ENCODE results near the gene ATP2C1. TPM values are rescaled to one million over a fixed set of nuclear protein-coding genes. Genes with fewer than 3 reads are reported as not detected.
"Not testable (repeated sequence)": the region's sequence is repeated elsewhere in the genome, so short reads cannot be mapped to it uniquely, and the experiment has no call there.

Gene ATP2C1
- total and polyA plus RNA-seq, 4 donors, result 21.8 to 67.5 (median 43.3) TPM

GRCh38 chr3:130961458-130961857 is 67.6 kb downstream of the ATP2C1 start:
- Histone ChIP-seq H3K36me3 (ENCODE audit: control insufficient read depth in 1 of 2, insufficient read depth in 2 of 2, low read length in 1 of 2) (peaks cover 4 to 5% of the 10 kb centered on the region in 2 donors), H3K4me1 (ENCODE audit: control insufficient read depth in 1 of 2, insufficient read depth in 2 of 2, low read length in 2 of 2) (no peaks in the 10 kb centered on the region), H3K27ac (ENCODE audit: low read depth in 1 of 2, low read length in 2 of 2) (no peak overlapping the region), H3K4me3 (ENCODE audit: low read length in 2 of 2) (no peak overlapping the region), H3K27me3 (ENCODE audit: control insufficient read depth in 1 of 2, insufficient read depth in 2 of 2, low read length in 1 of 2) (no peaks in the 10 kb centered on the region), H3K9me3 (ENCODE audit: control insufficient read depth, low read length) (no peaks in the 10 kb centered on the region)
- no peak for ATAC-seq (ENCODE audit: low FRiP score)
- intact Hi-C loops (cut with DNase I), result no loop called here
- no peak for DNase-seq

GRCh38 chr3:130963444-130963843 is 69.6 kb downstream of the ATP2C1 start:
- H3K36me3 ChIP-seq (ENCODE audit: control insufficient read depth in 1 of 2, insufficient read depth in 2 of 2, low read length in 1 of 2), result peaks cover 4 to 5% of the 10 kb centered on the region in 2 donors
- no peaks in the 10 kb centered on the region for H3K9me3 ChIP-seq (ENCODE audit: control insufficient read depth, low read length)
- intact Hi-C loops (cut with DNase I), result no loop called here
- H3K4me3 ChIP-seq (ENCODE audit: low read length in 2 of 2), result no peak overlapping the region
- H3K4me1 ChIP-seq (ENCODE audit: control insufficient read depth in 1 of 2, insufficient read depth in 2 of 2, low read length in 2 of 2), result no peaks in the 10 kb centered on the region
- WGBS, 2 donors, result 79 to 82% methylated on average over 2 of the region's 2 CpGs
- ATAC-seq (ENCODE audit: low FRiP score), result no peak
- no peaks in the 10 kb centered on the region for H3K27me3 ChIP-seq (ENCODE audit: control insufficient read depth in 1 of 2, insufficient read depth in 2 of 2, low read length in 1 of 2)
- DNase-seq, result no peak
- H3K27ac ChIP-seq (ENCODE audit: low read depth in 1 of 2, low read length in 2 of 2), result no peak overlapping the region

DNA sequence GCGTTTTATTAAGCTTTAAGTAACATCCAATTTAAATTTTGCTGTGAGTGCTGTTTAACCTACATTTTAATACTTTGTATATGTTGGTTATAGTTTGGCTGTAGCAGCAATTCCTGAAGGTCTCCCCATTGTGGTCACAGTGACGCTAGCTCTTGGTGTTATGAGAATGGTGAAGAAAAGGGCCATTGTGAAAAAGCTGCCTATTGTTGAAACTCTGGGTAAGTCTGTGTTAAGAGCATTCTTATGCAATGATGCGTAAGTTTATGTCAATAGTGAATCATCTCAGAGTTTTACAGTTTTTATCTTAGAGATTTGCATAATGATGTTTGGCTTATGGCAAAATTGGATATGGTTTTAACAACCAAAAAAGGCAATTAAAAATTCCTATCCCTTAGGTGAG is 70.0 kb downstream of the ATP2C1 start:
- DNase-seq (no peak), ATAC-seq (ENCODE audit: low FRiP score) (no peak)
- WGBS, 2 donors, result 88 to 92% methylated on average over 3 of the region's 3 CpGs
- Histone ChIP-seq H3K27me3 (ENCODE audit: control insufficient read depth in 1 of 2, insufficient read depth in 2 of 2, low read length in 1 of 2) (no peaks in the 10 kb centered on the region), H3K9me3 (ENCODE audit: control insufficient read depth, low read length) (no peaks in the 10 kb centered on the region), H3K4me1 (ENCODE audit: control insufficient read depth in 1 of 2, insufficient read depth in 2 of 2, low read length in 2 of 2) (no peaks in the 10 kb centered on the region), H3K4me3 (ENCODE audit: low read length in 2 of 2) (no peak overlapping the region), H3K36me3 (ENCODE audit: control insufficient read depth in 1 of 2, insufficient read depth in 2 of 2, low read length in 1 of 2) (peaks cover 4 to 5% of the 10 kb centered on the region in 2 donors), H3K27ac (ENCODE audit: low read depth in 1 of 2, low read length in 2 of 2) (no peak overlapping the region)
- intact Hi-C loops (cut with DNase I), result no loop called here

- ATAC-seq (ENCODE audit: low FRiP score) (no peak), DNase-seq (no peak)
- Histone ChIP-seq H3K36me3 (ENCODE audit: control insufficient read depth in 1 of 2, insufficient read depth in 2 of 2, low read length in 1 of 2) (peaks cover 4 to 9% of the 10 kb centered on the region in 2 donors), H3K4me1 (ENCODE audit: control insufficient read depth in 1 of 2, insufficient read depth in 2 of 2, low read length in 2 of 2) (no peaks in the 10 kb centered on the region), H3K9me3 (ENCODE audit: control insufficient read depth, low read length) (no peaks in the 10 kb centered on the region), H3K27me3 (ENCODE audit: control insufficient read depth in 1 of 2, insufficient read depth in 2 of 2, low read length in 1 of 2) (peaks cover 0 to 2% of the 10 kb centered on the region in 2 donors), H3K27ac (ENCODE audit: low read depth in 1 of 2, low read length in 2 of 2) (no peak overlapping the region), H3K4me3 (ENCODE audit: low read length in 2 of 2) (no peak overlapping the region)
- intact Hi-C loops (cut with DNase I), result no loop called here
- WGBS, 2 donors, result 98 to 99% methylated on average over 2 of the region's 2 CpGs
These were observed 73.4 kb downstream of the ATP2C1 start for GRCh38 chr3:130967281-130967680.

GRCh38 chr3:130968221-130968620 is 74.3 kb downstream of the ATP2C1 start:
- no peak overlapping the region for H3K4me3 ChIP-seq (ENCODE audit: low read length in 2 of 2)
- ATAC-seq (ENCODE audit: low FRiP score), result no peak
- peaks cover 4 to 9% of the 10 kb centered on the region in 2 donors for H3K36me3 ChIP-seq (ENCODE audit: control insufficient read depth in 1 of 2, insufficient read depth in 2 of 2, low read length in 1 of 2)
- H3K27ac ChIP-seq (ENCODE audit: low read depth in 1 of 2, low read length in 2 of 2), result no peak overlapping the region
- H3K27me3 ChIP-seq (ENCODE audit: control insufficient read depth in 1 of 2, insufficient read depth in 2 of 2, low read length in 1 of 2), result peaks cover 0 to 2% of the 10 kb centered on the region in 2 donors
- WGBS, 2 donors, result 66 to 68% methylated on average over 3 of the region's 3 CpGs
- intact Hi-C loops (cut with DNase I), result no loop called here
- no peaks in the 10 kb centered on the region for H3K9me3 ChIP-seq (ENCODE audit: control insufficient read depth, low read length)
- DNase-seq, result no peak
- no peaks in the 10 kb centered on the region for H3K4me1 ChIP-seq (ENCODE audit: control insufficient read depth in 1 of 2, insufficient read depth in 2 of 2, low read length in 2 of 2)

DNA sequence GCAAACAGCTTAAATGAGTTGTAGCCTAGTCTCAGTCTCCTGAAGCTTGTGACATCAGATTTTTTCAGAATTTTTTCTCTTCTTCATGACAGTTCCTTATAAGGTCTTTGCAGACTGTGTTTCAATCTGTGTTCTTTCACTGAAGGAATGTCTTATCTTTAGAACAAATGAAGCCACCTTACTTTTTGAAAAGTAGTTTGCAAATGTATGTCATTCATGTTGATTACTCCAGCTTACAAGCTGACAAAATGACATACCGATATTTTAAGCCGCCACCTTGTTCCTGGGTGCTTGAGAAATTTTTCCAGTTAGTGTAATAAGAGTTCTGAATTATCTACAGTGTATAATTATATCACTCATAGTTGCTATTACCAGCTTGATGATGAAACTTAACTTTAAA is 75.7 kb downstream of the ATP2C1 start:
- DNase-seq, result no peak
- peaks cover 0 to 2% of the 10 kb centered on the region in 2 donors for H3K27me3 ChIP-seq (ENCODE audit: control insufficient read depth in 1 of 2, insufficient read depth in 2 of 2, low read length in 1 of 2)
- peaks cover 4 to 9% of the 10 kb centered on the region in 2 donors for H3K36me3 ChIP-seq (ENCODE audit: control insufficient read depth in 1 of 2, insufficient read depth in 2 of 2, low read length in 1 of 2)
- intact Hi-C loops (cut with DNase I), result no loop called here
- no peak overlapping the region for H3K27ac ChIP-seq (ENCODE audit: low read depth in 1 of 2, low read length in 2 of 2)
- ATAC-seq (ENCODE audit: low FRiP score), result no peak
- WGBS, 2 donors, result 94 to 98% methylated on average over 2 of the region's 2 CpGs
- no peaks in the 10 kb centered on the region for H3K9me3 ChIP-seq (ENCODE audit: control insufficient read depth, low read length)
- no peaks in the 10 kb centered on the region for H3K4me1 ChIP-seq (ENCODE audit: control insufficient read depth in 1 of 2, insufficient read depth in 2 of 2, low read length in 2 of 2)
- H3K4me3 ChIP-seq (ENCODE audit: low read length in 2 of 2), result no peak overlapping the region

GRCh38 chr3:130971208-130971607 is 77.3 kb downstream of the ATP2C1 start:
- peaks cover 0 to 9% of the 10 kb centered on the region in 2 donors for H3K36me3 ChIP-seq (ENCODE audit: control insufficient read depth in 1 of 2, insufficient read depth in 2 of 2, low read length in 1 of 2)
- peaks cover 0 to 2% of the 10 kb centered on the region in 2 donors for H3K27me3 ChIP-seq (ENCODE audit: control insufficient read depth in 1 of 2, insufficient read depth in 2 of 2, low read length in 1 of 2)
- DNase-seq, result no peak
- intact Hi-C loops (cut with DNase I), result no loop called here
- no peak for ATAC-seq (ENCODE audit: low FRiP score)
- H3K9me3 ChIP-seq (ENCODE audit: control insufficient read depth, low read length), result no peaks in the 10 kb centered on the region
- H3K4me1 ChIP-seq (ENCODE audit: control insufficient read depth in 1 of 2, insufficient read depth in 2 of 2, low read length in 2 of 2), result no peaks in the 10 kb centered on the region
- no peak overlapping the region for H3K4me3 ChIP-seq (ENCODE audit: low read length in 2 of 2)
- no peak overlapping the region for H3K27ac ChIP-seq (ENCODE audit: low read depth in 1 of 2, low read length in 2 of 2)

- H3K4me3 ChIP-seq (ENCODE audit: low read length in 2 of 2); intact Hi-C loops (cut with DNase I); H3K36me3 ChIP-seq (ENCODE audit: control insufficient read depth in 1 of 2, insufficient read depth in 2 of 2, low read length in 1 of 2); DNase-seq; H3K4me1 ChIP-seq (ENCODE audit: control insufficient read depth in 1 of 2, insufficient read depth in 2 of 2, low read length in 2 of 2); H3K27ac ChIP-seq (ENCODE audit: low read depth in 1 of 2, low read length in 2 of 2); ATAC-seq (ENCODE audit: low FRiP score); H3K9me3 ChIP-seq (ENCODE audit: control insufficient read depth, low read length); H3K27me3 ChIP-seq (ENCODE audit: control insufficient read depth in 1 of 2, insufficient read depth in 2 of 2, low read length in 1 of 2): not testable (repeated sequence)
- 97% methylated on average over 2 of the region's 2 CpGs for WGBS, 2 donors
These were observed 78.7 kb downstream of the ATP2C1 start for GRCh38 chr3:130972592-130972991.

- Histone ChIP-seq H3K36me3 (ENCODE audit: control insufficient read depth in 1 of 2, insufficient read depth in 2 of 2, low read length in 1 of 2) (peaks cover 0 to 10% of the 10 kb centered on the region in 2 donors), H3K9me3 (ENCODE audit: control insufficient read depth, low read length) (no peaks in the 10 kb centered on the region), H3K4me3 (ENCODE audit: low read length in 2 of 2) (no peak overlapping the region), H3K4me1 (ENCODE audit: control insufficient read depth in 1 of 2, insufficient read depth in 2 of 2, low read length in 2 of 2) (no peaks in the 10 kb centered on the region), H3K27ac (ENCODE audit: low read depth in 1 of 2, low read length in 2 of 2) (no peak overlapping the region), H3K27me3 (ENCODE audit: control insufficient read depth in 1 of 2, insufficient read depth in 2 of 2, low read length in 1 of 2) (peaks cover 0 to 2% of the 10 kb centered on the region in 2 donors)
- intact Hi-C loops (cut with DNase I), result no loop called here
- ATAC-seq (ENCODE audit: low FRiP score), result peak; percentile 43
- 44% methylated on average over 5 of the region's 5 CpGs for WGBS, 2 donors
- no peak for DNase-seq
These were observed 79.5 kb downstream of the ATP2C1 start for GRCh38 chr3:130973406-130973805.
